ES-I3 (cell line): ENCODE data around the gene S100B.

ENCODE experiments used
- H3K36me3 ChIP-seq: 2 replicates; pipeline ENCODE4 v1.6.1; 2013; ENCODE audit warnings: mild to moderate bottlenecking, low read length, control low read depth, moderate library complexity; ENCODE audit not compliant: insufficient read depth
- H3K4me1 ChIP-seq: 2 replicates; pipeline ENCODE4 v1.6.1; 2013; ENCODE audit warnings: mild to moderate bottlenecking, control low read depth, low read length; ENCODE audit not compliant: insufficient read depth
- H3K9ac ChIP-seq: 2 replicates; pipeline ENCODE4 v1.6.1; 2013; ENCODE audit warnings: low read depth, mild to moderate bottlenecking, low read length, moderate library complexity
- H3K9me3 ChIP-seq: 2 replicates; pipeline ENCODE4 v1.6.1; 2013; ENCODE audit warnings: mild to moderate bottlenecking, low read length, moderate library complexity; ENCODE audit not compliant: control insufficient read depth, insufficient read depth

Gene S100B

DNA sequence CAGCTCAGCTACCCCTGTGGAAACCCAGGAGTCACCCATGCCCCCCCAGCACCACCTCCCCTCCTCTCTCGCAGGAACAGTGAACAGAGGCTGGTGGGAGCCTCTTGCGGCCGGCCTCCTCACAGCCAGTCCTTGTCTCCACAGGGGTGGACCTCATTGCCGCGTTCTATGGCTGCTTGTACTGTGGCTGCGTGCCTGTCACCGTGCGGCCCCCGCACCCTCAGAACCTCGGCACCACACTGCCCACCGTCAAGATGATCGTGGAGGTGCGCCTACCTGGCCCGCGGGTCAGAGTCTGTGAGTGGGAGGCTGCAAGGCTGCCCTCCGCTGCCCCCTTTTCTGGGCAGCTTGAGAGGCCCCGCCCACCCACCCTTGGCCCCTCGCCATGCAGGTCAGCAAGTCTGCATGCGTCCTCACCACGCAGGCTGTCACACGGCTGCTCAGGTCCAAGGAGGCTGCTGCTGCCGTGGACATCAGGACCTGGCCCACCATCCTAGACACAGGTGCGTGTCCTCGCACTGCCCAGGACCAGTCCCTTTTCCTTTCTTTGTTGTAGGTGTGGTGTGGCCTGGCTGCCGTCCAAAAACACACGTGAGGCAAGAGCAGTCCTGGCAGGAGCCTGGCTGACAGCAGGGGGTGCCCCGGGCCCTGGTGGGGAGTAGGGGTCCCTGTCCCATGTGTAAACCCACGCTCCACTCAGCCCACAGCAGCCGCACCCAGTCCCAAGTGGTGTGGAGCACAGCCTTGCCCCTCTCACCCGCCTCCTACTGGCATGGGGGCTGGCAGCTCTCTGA, 50.3 kb downstream of the S100B start:
- Histone ChIP-seq H3K9me3 (no peaks in the 10 kb centered on the region), H3K4me1 (no peaks in the 10 kb centered on the region), H3K36me3 (peaks cover 3% of the 10 kb centered on the region; the same call in 1 of the 2 replicates), H3K9ac (no peak overlapping the region)

DNA sequence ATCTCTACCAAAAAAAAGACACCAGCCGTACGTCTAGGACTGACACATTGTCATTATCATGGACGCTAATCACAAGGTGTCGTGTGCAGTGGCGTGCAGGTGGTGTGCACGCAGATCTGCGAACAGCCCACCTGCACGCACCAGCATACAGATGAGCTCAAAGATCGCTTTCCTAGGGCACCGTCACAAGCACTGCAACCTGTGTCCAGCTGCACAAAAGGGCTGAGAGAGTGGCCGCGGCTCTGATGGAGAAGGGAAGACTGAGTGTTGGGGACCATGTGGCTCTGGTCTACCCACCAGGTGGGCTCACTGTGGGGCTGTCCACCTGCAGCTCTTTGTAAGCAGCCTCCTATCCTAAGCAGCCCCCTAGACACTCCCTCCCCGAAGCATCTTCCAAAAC, 50.9 kb downstream of the S100B start:
- Histone ChIP-seq H3K9ac (no peak overlapping the region), H3K36me3 (peaks cover 3% of the 10 kb centered on the region; the same call in 1 of the 2 replicates), H3K9me3 (no peaks in the 10 kb centered on the region), H3K4me1 (no peaks in the 10 kb centered on the region)

- Histone ChIP-seq H3K36me3 (peaks cover 3% of the 10 kb centered on the region; the same call in 1 of the 2 replicates), H3K4me1 (no peaks in the 10 kb centered on the region), H3K9me3 (no peaks in the 10 kb centered on the region), H3K9ac (no peak overlapping the region)
Measured at GRCh38 chr21:46552865-46553379, 52.0 kb downstream of the S100B start.

DNA sequence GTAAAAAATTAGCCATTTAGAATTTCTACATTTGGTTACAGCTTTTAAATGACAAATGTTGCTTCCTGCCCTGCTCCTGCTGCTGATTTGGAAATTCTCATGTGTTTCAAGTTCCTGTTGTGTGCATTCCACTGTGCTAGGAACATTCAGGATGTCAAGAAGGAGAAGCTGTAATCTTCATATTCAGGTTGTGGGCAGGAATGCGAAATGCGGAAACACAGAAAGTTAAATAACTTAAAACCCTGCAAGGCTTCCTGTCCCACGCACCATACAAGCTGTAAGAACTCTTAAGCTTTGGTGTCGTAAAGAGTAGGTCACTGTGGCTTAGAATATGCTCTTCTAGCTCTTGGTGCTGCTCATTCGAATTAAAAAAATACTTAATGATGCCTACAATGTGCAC, 52.6 kb downstream of the S100B start:
- Histone ChIP-seq H3K36me3 (peaks cover 3% of the 10 kb centered on the region; the same call in 1 of the 2 replicates), H3K9ac (no peak overlapping the region), H3K9me3 (no peaks in the 10 kb centered on the region), H3K4me1 (no peaks in the 10 kb centered on the region)

GRCh38 chr21:46551636-46552241, 53.1 kb downstream of the S100B start:
- peaks cover 7% of the 10 kb centered on the region; the same call in 1 of the 2 replicates for H3K36me3 ChIP-seq
- H3K4me1 ChIP-seq, result no peaks in the 10 kb centered on the region
- no peak overlapping the region for H3K9ac ChIP-seq
- no peaks in the 10 kb centered on the region for H3K9me3 ChIP-seq

GRCh38 chr21:46550116-46550941, 54.6 kb downstream of the S100B start:
- no peaks in the 10 kb centered on the region for H3K9me3 ChIP-seq
- H3K4me1 ChIP-seq, result no peaks in the 10 kb centered on the region
- H3K9ac ChIP-seq, result no peak overlapping the region
- H3K36me3 ChIP-seq, result peaks cover 3% of the 10 kb centered on the region; the same call in 1 of the 2 replicates

GRCh38 chr21:46549650-46550049, 55.2 kb downstream of the S100B start:
- no peaks in the 10 kb centered on the region for H3K9me3 ChIP-seq
- H3K36me3 ChIP-seq, result peaks cover 3% of the 10 kb centered on the region; the same call in 1 of the 2 replicates
- H3K4me1 ChIP-seq, result no peaks in the 10 kb centered on the region

More at GRCh38 chr21:46549650-46550049, 55.2 kb downstream of the S100B start:
- no peak overlapping the region for H3K9ac ChIP-seq
